Fibroblast of skin of back (primary cell): ENCODE results near the gene TMEM219.
"Not testable (repeated sequence)": the region's sequence is repeated elsewhere in the genome, so short reads cannot be mapped to it uniquely, and the experiment has no call there.

Source experiments
- DNase-seq: peaks from one replicate; pipeline ENCODE4 v3.0.0-alpha.2; 2013

The TMEM219 gene

DNA sequence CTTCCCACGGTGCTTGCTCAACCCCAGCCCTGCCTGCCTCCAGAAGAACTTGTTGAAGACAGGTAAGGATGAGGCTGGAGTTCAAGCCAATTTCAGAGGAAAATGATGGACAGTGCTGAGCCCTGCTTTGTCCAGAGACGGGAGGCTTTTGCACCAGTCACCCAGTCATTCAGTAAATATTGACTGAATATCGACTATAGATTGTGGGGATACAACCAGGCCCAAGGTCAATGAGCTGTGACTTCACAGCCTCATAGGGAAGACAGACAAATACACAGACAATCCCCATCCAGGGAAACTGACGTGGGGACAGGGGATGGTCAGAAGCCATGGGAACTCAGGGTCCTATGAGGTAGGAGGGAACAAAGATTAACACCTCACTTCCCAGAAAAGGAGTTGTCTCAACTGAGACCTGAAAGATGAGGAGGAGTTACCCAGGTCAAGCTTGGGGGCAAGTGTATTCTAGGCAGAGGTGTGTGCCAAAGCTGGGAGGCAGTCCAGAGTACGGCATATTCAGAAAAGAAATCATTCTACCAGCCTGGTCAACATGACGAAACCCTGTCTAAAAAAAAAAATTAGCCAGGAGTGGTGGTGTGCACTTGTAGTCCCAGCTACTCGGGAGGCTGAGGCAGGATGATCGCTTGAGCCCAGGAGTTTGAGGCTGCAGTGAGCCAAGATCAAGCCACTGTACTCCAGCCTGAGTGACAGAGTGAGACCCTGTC, 54.8 kb downstream of the TMEM219 start:
- no peak for DNase-seq

DNA sequence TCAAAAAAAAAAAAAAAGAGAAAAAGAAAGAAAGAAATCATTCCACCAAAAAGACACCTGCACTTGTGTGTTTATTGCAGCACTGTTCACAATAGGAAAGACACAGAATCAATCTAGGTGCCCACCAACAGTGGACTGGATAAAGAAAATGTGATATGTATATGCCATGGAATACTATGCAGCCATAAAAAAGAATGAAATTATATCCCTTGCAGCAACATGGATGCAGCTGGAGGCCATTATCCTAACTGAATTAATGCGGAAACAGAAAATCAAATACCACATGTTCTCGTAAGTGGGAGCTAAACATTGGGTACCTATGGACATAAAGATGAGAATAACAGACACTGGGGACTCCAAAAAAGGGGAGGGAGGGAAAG, 55.4 kb downstream of the TMEM219 start:
- no peak for DNase-seq

DNA sequence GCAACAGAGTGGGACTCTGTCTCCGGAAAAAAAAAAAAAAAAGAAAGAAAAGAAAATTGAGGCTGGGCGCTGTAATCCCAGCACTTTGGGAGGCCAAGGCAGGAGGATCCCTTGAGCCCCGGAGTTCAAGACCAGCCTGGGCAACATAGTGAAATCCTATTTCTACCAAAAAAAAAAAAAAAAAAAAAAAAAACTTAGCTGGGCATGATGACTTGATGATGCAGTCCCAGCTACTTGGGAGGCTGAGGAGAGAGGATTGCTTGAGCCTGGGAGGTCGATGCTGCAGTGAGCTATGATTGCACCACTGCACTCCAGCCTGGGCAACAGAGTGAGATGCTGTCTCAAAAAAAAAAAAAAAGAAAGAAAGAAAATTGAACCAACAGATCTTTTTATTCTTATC, 56.1 kb downstream of the TMEM219 start:
- not testable (repeated sequence) for DNase-seq

DNA sequence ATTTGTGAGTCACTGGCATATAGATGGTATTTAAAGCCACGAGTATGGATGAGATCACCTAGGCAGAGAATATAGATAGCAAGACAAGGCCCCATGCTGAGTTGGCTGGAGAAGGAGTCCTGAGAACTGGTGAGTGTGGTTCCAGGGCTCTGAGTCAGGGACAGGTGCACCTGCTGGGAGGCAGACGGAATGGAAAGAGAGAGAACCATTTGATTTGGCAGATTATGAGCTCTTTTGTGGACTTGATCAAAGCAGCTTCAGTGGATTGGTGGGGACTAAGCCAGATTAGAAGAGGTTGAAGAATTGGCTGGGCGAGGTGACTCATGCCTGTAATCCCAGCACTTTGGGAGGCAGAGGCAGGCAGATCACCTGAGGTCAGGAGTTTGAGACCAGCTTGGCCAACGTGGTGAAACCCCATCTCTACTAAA, 56.9 kb downstream of the TMEM219 start:
- peak; percentile 59 for DNase-seq
